Stimulated activated naive B cell treated with anti-CD40 and anti-IgM and Interleukin-4, amounts not matched to agents 10 μg/mL and 1 μg/mL and 100 μg/mL, for 72 hours (primary cell): ENCODE results near the gene GOLIM4.

Experiments used
- ATAC-seq, 2 donors: fragments of 150-1000 bp; cut with Tn5 transposase; replicated peaks; 2 replicates each; pipeline ENCODE4 v1.10.0; 2021; ENCODE audit warnings: moderate library complexity in 1 of 2
- DNase-seq: peaks from one replicate; pipeline ENCODE4 v3.0.0; 2021
- H3K27ac Mint-ChIP-seq: one replicate; pipeline ENCODE4 v1.8.0; 2022; ENCODE audit warnings: mild to moderate bottlenecking, mixed read lengths
- H3K27me3 Mint-ChIP-seq, 2 donors: one replicate each; pipeline ENCODE4 v1.8.0; 2022; ENCODE audit warnings: mixed read lengths in 2 of 2
- H3K36me3 Mint-ChIP-seq, 2 donors: one replicate each; pipeline ENCODE4 v1.8.0; 2022; ENCODE audit warnings: mixed read lengths in 2 of 2, mild to moderate bottlenecking in 1 of 2
- H3K4me1 Mint-ChIP-seq, 2 donors: one replicate each; pipeline ENCODE4 v1.8.0; 2022; ENCODE audit warnings: mixed read lengths in 2 of 2, mild to moderate bottlenecking in 1 of 2
- H3K4me3 Mint-ChIP-seq, 2 donors: one replicate each; pipeline ENCODE4 v1.8.0; 2022; ENCODE audit warnings: mild to moderate bottlenecking in 2 of 2, mixed read lengths in 2 of 2, moderate library complexity in 1 of 2
- H3K9me3 Mint-ChIP-seq, 2 donors: one replicate each; pipeline ENCODE4 v1.8.0; 2022; ENCODE audit warnings: mixed read lengths in 2 of 2, mild to moderate bottlenecking in 1 of 2

Gene GOLIM4

DNA sequence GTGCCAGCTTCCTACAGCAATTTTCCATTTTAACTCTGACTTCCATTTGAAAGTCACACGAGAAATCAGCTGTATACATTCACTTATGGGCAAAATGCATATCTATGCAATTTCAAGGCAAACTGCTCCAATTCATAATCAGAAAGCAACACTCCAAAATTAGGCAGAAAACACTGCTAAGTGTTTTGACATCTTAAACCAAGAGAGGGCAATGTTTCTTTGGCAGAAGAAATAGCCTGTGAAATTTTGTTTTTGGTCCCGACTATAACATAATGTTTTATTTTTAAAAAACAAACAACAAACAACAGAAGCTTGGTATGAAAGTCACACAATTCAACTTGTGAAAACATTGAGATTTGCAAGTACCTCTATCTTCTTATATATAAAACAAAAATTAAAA is 42.6 kb downstream of the GOLIM4 start:
- Mint-ChIP-seq H3K4me3 (no peak overlapping the region), H3K36me3 (peaks cover 27 to 28% of the 10 kb centered on the region in 2 donors), H3K9me3 (peaks cover 8% of the 10 kb centered on the region in 2 donors), H3K27me3 (no peaks in the 10 kb centered on the region), H3K27ac (no peak overlapping the region), H3K4me1 (peaks cover 5 to 9% of the 10 kb centered on the region in 2 donors)
- DNase-seq (no peak), ATAC-seq (no peak)

DNA sequence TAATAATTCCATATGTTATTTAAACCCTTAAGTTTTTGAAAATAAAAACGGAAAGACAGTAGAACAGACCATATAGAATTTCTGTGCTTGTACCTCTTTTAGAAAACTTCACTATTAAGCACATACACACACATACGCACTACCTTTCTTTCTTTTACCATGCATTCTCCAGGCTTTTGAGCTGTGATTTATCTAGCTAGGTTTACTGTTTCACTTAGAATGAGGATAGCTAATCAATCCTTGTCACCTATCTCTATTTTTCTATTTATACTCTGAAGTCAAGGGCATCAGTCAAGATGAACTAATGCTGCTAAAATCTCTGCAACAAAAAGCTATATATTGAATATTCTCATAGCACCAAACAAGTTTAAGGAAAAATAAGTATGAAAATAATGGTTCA is 43.2 kb downstream of the GOLIM4 start:
- H3K9me3 Mint-ChIP-seq = peaks cover 6 to 8% of the 10 kb centered on the region in 2 donors

DNA sequence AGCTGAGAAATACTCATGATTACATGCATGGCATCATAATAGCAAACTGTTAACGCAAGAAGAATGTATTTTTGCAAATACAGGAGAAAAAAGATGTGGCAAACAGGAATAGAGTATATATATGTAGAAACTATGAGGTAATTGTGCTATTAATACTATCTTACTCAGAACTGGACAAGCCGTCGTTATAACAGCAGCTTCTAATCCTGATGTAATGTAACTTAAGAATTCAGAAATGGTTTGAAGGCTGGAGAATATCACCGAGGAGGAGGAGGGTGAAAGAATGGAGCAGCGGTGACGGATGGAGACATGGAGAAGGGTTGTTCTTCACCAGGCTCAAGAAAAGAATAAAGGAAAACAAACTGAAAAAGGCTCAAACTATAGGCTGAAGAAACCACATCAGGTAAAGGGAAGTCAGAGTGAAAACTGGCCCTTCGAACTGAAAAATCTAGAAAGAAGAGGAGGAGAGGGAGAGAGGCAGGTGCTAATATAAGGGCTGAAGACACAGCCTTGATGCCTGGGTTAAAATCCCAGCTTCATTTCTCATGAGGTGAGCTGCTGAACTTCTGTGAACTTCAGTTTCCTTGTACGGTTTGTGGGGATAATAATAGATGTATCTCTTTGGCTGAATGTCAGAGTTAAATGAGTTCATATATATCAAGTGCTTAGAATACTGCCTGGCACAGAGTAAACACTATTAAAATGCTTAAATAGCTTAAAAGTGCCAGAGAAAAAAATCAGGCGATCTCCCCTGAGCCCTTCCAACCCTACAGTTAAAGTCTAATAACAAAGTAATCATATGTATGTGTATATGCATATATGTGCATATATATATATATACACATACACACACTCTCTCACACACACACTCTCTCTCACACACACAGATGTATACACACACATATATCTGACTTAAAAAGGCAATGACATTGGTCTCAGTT is 43.9 kb downstream of the GOLIM4 start:
- H3K9me3 Mint-ChIP-seq = peaks cover 6 to 7% of the 10 kb centered on the region in 2 donors
- H3K27ac Mint-ChIP-seq = no peak overlapping the region
- no peak overlapping the region for H3K4me3 Mint-ChIP-seq
- H3K4me1 Mint-ChIP-seq = peaks cover 5 to 9% of the 10 kb centered on the region in 2 donors
- ATAC-seq (no peak), DNase-seq (no peak)
- no peaks in the 10 kb centered on the region for H3K27me3 Mint-ChIP-seq
- peaks cover 19 to 22% of the 10 kb centered on the region in 2 donors for H3K36me3 Mint-ChIP-seq

More for the DNA sequence above, 43.2 kb downstream of the GOLIM4 start:
- no peak for DNase-seq
- Mint-ChIP-seq H3K27me3 (no peaks in the 10 kb centered on the region), H3K4me1 (peaks cover 5 to 9% of the 10 kb centered on the region in 2 donors), H3K4me3 (no peak overlapping the region), H3K36me3 (peaks cover 24 to 26% of the 10 kb centered on the region in 2 donors), H3K27ac (no peak overlapping the region)
- no peak for ATAC-seq

DNA sequence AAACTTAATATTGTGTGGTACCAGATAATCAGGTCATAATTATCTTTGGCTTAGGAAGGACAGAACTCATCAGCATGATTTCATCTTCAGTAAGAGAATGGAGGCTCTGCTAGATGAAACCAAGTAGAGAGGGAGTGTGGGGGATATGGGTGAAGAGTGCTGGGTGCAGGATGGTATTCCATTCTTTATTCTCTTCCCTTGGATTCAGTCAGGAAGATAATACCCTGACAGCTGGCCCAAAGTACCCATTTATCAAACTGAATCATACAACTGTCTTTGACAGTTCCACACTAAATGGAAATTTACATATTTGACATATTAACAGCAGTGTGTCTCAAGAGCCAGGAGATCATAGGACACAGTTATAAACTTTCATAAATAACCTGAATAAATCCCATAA is 44.7 kb downstream of the GOLIM4 start:
- Mint-ChIP-seq H3K9me3 (peaks cover 3 to 5% of the 10 kb centered on the region in 2 donors), H3K4me3 (no peak overlapping the region), H3K36me3 (peaks cover 13 to 17% of the 10 kb centered on the region in 2 donors), H3K4me1 (peaks cover 5 to 7% of the 10 kb centered on the region in 2 donors), H3K27me3 (no peaks in the 10 kb centered on the region), H3K27ac (no peak overlapping the region)
- ATAC-seq (no peak), DNase-seq (no peak)

DNA sequence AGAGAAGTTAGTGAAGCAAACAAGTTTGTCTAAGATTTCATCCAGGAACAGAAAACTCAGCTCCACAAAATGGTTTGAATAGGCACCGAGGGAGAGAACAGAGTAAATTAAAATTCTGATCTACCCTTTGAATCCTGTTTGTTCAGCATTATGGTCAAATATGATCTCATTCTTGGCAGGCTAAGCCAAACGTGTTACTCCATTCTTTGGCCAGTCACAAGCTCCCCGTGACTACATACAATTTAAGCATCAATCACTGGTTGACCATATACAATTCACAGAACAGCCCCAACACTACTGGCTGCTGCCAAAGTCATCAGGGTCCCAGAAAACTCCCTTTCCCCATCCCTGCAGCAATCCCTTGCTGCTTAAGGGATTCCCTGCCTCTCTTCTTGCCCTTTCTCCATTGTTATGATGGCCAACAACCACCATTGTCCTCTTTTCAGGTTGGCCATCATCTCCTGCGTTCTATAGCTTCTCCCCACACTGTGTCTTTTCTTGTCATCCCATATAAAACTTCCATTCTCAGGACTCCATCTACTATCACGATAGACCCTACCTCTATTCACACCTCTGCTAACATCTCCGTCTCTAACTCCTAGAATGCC is 46.3 kb downstream of the GOLIM4 start:
- no peaks in the 10 kb centered on the region for H3K9me3 Mint-ChIP-seq
- DNase-seq (no peak), ATAC-seq (no peak)
- H3K4me3 Mint-ChIP-seq = no peak overlapping the region
- H3K27ac Mint-ChIP-seq = no peak overlapping the region
- H3K4me1 Mint-ChIP-seq = peaks cover 5 to 7% of the 10 kb centered on the region in 2 donors
- peaks cover 0 to 3% of the 10 kb centered on the region in 2 donors for H3K36me3 Mint-ChIP-seq
- no peaks in the 10 kb centered on the region for H3K27me3 Mint-ChIP-seq

DNA sequence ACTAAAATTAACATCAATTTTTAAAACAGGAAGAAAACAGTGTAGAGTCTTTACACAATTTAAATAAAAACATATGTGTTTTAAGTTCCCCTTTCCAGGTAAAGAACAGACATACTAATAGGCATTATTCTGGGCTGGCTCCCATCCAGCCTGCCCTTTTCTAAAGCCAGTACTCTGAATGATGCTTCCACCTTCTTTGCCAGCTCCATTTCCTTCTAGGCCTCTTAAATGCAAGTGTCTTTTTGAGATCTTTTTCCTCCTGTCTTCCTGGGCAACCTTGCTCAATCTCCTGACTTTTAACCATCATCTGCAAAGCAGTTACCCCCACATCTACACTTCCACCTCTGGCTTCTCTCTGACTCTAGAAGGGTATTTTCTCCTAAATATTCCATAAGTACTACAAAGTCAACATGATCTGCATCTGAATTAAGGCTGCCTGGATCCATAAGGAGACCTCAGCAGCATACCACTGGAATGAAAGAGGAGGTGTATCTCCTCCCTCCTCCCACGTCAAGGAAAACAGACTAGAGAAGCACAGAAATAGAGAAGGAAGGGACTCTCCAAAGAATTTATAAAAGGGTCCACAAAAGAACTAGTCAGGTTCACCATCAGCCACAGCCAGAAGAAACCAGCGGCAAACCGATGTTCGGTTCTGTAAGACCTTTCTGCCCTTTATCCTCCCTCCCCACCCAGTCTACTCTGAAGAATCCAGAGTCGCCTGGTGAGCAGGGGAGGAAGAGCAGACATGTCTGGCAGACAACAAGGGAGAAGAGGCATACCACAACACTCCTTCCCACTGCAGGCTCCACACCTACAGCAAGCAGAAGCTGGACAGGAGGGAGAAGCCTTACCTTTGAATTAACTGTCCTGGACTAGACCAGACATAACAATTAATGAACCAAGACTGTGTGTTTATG is 47.1 kb downstream of the GOLIM4 start:
- Mint-ChIP-seq H3K4me3 (no peak overlapping the region), H3K36me3 (no peaks in the 10 kb centered on the region), H3K9me3 (no peaks in the 10 kb centered on the region), H3K4me1 (peaks cover 0 to 7% of the 10 kb centered on the region in 2 donors), H3K27ac (no peak overlapping the region), H3K27me3 (no peaks in the 10 kb centered on the region)
- DNase-seq = no peak
- ATAC-seq = no peak

DNA sequence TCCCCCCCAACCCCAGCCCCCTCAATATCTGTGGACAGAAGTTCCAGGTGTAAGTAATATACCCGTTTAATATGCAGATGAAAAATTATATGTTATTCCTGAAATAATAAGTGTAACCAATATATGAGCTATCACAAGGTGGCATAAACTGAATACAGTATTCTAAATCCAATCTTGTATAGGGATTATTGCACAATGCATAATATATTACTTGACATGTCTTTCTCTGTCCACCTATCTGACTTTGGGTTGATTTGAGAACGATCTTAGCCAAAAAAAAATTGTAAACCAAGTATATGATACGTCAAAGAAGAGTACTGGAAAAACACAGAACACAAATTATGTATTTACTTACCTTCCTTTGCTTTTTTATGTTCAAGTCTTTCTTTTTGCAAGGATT is 47.8 kb downstream of the GOLIM4 start:
- peaks cover 0 to 7% of the 10 kb centered on the region in 2 donors for H3K4me1 Mint-ChIP-seq
- H3K27me3 Mint-ChIP-seq = no peaks in the 10 kb centered on the region
- ATAC-seq (no peak), DNase-seq (no peak)
- peaks cover 2 to 7% of the 10 kb centered on the region in 2 donors for H3K36me3 Mint-ChIP-seq
- H3K9me3 Mint-ChIP-seq = no peaks in the 10 kb centered on the region
- H3K27ac Mint-ChIP-seq = no peak overlapping the region
- no peak overlapping the region for H3K4me3 Mint-ChIP-seq

DNA sequence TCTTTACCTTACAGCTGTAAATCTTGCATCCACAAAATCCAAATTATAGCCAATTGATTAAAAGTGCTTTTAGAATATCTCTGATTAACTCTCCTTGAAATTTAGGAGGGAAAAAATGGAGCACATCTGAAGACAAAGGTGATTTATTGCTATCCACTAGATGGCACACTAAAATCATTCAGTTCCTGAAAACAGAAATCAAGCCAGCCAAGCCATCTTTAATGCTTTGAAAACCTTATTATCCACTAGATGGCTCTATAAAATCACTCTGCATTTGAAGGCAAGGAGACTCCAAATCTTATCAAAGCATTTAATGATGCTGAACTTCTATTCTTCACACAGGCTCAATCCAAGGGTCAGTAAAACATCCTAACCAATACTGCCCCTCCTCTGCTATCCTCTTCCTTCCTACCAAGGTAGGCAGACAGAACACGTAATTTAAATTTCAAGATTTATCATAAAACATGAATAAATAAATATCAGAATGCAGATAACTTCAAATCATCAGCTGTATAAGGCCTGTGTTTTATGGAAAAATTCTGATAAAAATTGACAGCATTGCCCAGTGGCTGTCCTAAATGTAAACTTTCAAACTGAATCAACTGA is 48.4 kb downstream of the GOLIM4 start:
- H3K27me3 Mint-ChIP-seq = no peaks in the 10 kb centered on the region
- no peak overlapping the region for H3K27ac Mint-ChIP-seq
- no peak for DNase-seq
- H3K9me3 Mint-ChIP-seq = no peaks in the 10 kb centered on the region
- H3K36me3 Mint-ChIP-seq = peaks cover 2 to 13% of the 10 kb centered on the region in 2 donors
- H3K4me1 Mint-ChIP-seq = peaks cover 0 to 7% of the 10 kb centered on the region in 2 donors
- peak; percentile 82 to 88 for ATAC-seq
- no peak overlapping the region for H3K4me3 Mint-ChIP-seq

DNA sequence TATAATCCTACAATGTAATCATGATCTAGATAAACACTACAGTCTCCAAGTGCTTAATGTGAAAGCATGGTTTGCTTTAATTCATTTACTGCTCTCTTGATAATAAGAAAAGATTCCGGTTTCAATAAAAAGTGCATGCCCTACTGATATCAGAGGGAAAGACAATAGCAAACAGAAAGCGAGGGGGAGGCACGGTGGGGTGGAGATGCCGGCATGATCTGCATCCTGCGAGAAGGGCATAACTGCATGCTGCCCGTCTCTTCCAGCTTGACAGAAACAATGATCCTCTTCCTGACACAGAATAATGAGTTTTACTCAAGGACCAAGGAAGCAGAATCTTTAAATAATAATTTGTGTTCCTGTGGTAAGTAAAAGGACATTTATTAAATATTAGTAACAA is 51.7 kb downstream of the GOLIM4 start:
- Mint-ChIP-seq H3K36me3 (peaks cover 7 to 22% of the 10 kb centered on the region in 2 donors), H3K4me3 (no peak overlapping the region), H3K9me3 (no peaks in the 10 kb centered on the region)

DNA sequence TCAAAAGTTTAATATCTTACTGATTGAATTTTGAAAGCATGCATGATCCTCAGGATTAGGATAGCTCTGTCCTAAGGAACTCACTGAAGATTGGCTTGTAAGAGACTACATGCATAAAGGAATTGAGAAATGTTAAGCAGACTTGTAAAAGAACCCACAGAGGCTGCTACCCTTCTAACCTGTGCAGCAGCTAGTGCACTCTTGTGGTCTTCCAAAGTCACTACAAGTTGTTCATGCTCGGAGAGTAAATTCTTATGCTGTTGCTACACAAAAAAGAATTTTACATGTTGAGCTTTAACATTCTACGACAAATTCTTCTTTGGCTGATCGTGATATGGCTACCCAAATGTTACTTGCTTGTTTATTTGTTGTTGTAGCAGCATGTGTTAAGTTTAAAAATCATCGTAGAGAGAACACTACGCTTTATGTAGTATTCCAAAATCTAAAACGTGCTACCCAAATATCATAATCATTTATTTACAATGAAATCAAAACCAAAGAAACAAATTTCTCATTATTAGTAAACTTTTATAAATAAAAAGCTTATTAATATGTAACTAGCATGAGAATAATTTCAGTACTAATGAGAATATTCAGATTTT is 55.0 kb downstream of the GOLIM4 start:
- Mint-ChIP-seq H3K27ac (no peak overlapping the region), H3K4me3 (no peak overlapping the region), H3K36me3 (peaks cover 20 to 31% of the 10 kb centered on the region in 2 donors), H3K4me1 (no peaks in the 10 kb centered on the region), H3K27me3 (no peaks in the 10 kb centered on the region), H3K9me3 (no peaks in the 10 kb centered on the region)
- ATAC-seq (peak; percentile 53 to 64), DNase-seq (no peak)

More for the DNA sequence above, 51.7 kb downstream of the GOLIM4 start:
- Mint-ChIP-seq H3K27ac (no peak overlapping the region), H3K27me3 (no peaks in the 10 kb centered on the region), H3K4me1 (peaks cover 0 to 3% of the 10 kb centered on the region in 2 donors)
- DNase-seq (no peak), ATAC-seq (no peak)

DNA sequence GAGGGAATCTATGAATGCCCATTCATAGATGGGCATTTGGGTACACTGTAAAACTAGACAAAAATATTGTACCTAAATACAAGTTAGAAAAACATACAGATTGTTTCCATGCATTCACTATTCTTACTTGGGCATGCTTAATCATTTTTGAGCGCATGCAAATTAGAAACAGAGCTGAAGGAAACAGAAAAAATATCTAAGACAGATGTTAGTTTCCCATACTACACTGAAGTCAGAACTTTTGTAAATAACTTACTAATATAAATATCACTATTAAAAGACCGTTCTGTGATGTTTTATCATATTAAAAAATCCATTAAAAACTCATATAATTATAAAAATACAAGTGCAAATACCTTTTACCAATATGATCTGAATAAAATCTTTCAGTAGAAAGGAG is 58.7 kb downstream of the GOLIM4 start:
- Mint-ChIP-seq H3K9me3 (peaks cover 3 to 4% of the 10 kb centered on the region in 2 donors), H3K36me3 (peaks cover 36 to 42% of the 10 kb centered on the region in 2 donors), H3K4me3 (no peak overlapping the region), H3K27ac (no peak overlapping the region), H3K27me3 (no peaks in the 10 kb centered on the region), H3K4me1 (no peaks in the 10 kb centered on the region)
- ATAC-seq (no peak), DNase-seq (no peak)

DNA sequence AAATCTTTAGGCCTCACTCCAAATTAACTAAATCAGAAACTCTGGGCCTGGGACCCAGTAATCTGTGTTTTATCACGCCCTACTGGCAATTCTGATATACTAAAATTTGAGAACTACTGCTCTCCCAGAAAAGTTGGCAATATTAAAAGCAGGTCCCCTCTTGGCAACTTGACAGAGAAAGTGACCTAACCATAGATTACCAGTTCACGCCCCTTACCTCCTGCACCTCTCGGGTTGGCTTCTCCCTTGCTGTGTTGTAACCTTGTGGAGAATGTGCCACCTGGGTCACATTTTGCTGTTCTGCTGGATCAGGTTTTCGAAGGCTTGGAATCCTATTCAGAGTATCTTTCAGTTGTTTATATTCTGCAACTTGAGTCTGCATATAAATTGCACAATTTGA is 59.1 kb downstream of the GOLIM4 start:
- ATAC-seq (no peak), DNase-seq (no peak)
- Mint-ChIP-seq H3K9me3 (peaks cover 3 to 4% of the 10 kb centered on the region in 2 donors), H3K36me3 (peaks cover 36 to 45% of the 10 kb centered on the region in 2 donors), H3K27me3 (no peaks in the 10 kb centered on the region), H3K27ac (no peak overlapping the region), H3K4me1 (no peaks in the 10 kb centered on the region), H3K4me3 (no peak overlapping the region)

DNA sequence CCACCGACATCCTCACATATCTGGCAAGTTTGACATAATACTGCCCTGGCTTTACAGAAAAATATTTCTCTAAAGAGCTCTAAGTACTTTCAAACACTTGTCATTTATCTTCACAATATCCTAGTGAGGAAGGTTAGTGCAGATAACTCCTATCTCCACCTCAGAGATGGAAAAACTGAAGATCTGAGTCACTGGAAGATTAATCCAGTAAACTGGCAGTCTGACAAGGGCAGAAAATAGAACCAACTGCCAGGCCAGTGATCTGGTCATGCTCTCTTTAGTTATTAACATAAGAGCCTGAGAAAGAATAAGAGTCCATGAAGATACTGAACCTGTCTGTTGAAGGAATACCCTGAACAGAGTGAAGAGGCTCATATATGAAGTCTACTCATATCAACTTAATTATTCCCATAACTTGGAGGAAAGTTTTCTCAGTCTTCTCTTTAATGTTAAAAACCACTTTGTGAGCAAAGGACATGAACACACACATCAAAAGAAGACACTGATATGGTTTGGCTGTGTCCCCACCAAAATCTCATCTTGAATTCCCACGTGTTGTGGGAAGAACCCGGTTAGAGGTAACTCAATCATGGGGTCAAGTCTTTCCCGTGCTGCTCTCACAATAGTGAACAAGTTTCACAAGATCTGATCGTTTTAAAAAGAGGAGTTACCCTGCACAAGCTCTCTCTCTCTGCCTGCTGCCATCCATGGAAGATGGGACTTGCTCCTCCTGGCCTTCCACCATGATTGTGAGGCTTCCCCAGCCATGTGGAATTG is 61.4 kb downstream of the GOLIM4 start:
- Mint-ChIP-seq H3K9me3 (peaks cover 3 to 4% of the 10 kb centered on the region in 2 donors), H3K27me3 (no peaks in the 10 kb centered on the region), H3K36me3 (peaks cover 39 to 53% of the 10 kb centered on the region in 2 donors), H3K4me1 (no peaks in the 10 kb centered on the region), H3K27ac (no peak overlapping the region), H3K4me3 (no peak overlapping the region)
- DNase-seq = no peak
- ATAC-seq = no peak
